SH-SY5Y (cell line): ENCODE data around the gene RBM5.

Source experiments
- GATA2 ChIP-seq: IDR thresholded peaks from 2 replicates; pipeline ENCODE4 v1.6.1; 2011; ENCODE audit warnings: mild to moderate bottlenecking, low read depth, low read length
- GATA3 ChIP-seq: IDR thresholded peaks from 2 replicates; pipeline ENCODE4 v1.6.1; 2011; ENCODE audit warnings: low read depth, mild to moderate bottlenecking, low read length, moderate library complexity

RBM5 gene

DNA sequence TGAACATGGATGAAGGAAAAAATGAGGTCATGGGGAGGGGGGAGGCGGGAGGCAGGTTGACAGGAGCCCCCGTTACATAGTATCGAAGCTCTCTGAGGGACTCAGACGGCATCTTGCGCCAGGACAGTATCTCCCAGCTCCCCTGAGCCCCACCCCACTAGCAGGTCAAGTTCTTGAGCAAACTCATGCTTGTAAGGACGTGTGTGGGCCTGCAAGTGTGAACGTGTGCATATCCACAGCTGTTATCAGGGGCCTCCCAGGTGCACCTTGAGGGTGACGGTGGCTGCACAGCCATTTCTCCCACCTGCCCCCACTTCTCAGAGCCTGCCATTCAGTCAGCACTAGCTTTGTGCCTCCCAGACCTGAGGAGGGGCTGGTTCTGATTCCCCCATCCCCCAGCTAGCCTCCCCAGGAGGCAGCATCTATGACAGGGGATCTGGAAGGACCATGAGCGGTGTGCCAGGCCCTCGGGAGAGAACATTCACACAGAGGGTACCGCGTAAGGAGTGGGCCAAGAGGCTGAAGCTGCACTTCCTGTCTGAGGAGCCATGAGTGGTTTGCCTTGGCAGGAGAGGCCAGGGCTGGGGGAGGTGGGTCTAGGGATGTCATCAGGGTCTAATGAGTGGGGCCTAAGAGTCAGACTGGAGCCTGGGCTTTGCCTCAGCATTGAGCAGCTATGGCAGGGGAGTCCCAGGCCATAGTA is 69.3 kb downstream of the RBM5 start:
- no peak for TF ChIP-seq GATA3
- TF ChIP-seq GATA2, result no peak

DNA sequence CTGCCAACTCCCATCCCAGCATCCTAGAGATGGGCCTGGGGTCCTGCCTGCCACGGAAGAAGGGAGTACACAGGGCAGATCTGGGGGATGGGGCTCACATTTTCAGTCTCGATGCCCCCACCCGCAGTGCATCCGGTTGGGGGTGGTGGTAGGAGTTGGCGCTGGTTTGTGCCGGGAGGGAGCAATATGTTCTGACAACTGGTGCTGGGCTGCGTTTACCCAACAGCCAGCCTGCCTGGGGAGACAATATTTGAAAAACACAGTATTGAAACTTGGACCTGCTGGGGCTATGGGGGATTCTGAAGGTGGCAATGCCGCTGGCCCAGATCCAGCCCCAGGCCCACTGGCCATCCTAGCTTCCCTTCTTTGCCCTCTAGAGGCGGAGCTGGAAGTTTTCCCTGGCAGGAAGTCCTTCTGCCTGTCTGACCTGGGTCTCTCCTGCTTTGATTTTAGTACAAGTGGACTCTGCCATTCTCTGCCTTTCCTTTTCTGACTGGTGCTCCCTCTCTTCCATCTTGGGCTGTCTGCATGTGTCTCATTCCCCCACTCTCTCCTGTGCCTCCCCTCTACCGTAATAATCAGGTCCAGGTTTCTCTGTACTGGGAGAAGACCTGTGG is 69.9 kb downstream of the RBM5 start:
- TF ChIP-seq GATA2 (no peak), GATA3 (no peak)

DNA sequence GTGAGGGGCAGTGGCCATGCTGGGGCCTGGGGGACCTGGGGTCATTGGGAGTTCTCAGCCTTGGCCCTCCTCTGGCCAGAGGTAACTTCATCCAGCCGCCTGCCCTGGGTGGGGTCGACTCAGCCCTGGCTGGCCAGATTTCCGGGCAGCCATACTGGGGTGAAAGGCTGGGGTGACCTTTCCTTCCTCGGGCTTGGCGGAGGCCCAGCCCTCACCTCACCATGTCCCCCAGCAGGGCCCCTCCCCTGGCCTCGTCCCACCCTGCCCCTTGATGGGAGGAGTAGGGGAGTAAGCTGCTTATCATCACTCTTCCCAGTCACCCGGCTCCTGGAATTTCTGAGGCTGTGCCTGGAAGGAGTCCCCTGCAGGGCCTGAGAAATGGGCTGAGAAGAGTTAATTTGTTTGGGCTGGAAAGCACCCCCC is 71.9 kb downstream of the RBM5 start:
- TF ChIP-seq GATA2 (no peak), GATA3 (no peak)

- TF ChIP-seq GATA2 (no peak), GATA3 (no peak)
These were observed 72.6 kb downstream of the RBM5 start for GRCh38 chr3:50161320-50161719.

DNA sequence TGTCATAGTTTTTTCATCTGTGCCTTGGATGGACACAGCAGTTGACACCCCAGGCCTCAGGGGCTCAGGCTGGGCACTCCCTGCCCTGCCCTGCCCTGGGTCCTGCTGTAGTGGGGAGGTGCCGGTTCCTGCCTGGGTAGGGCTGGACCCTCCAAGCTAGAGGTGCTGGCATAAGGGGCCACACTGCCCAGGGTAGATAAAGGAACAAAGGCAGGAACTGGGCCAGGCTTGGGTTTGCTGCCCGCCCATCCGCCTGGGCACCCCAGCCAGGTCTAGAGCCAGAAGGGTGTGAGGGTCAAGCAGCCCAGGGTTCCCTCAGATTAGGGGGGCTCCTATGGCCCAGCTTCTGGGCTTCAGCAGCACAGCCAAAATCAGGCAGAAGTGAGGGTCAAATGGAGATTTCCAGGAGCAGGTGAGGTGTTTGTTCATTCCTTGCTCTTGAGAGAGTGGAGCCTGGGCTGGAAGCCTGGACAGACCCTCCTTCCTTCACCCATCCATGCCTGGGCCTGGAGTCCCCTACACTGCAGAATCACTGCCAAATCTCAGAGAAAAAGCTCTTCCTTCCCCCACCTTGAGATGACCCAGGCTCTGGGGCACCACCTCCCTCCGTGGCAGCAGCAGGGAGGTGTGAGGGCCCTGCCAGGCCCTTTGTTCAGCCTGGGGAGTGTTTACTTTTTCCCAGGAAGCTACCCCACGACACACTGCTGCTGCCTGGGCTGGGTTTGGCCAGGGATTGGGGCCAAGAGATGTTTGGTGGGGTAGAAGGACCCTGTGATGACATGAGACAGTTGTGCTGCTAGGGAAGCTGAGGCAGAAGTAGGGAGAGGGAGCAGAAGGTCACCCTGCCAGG is 73.5 kb downstream of the RBM5 start:
- TF ChIP-seq GATA2, result no peak
- no peak for TF ChIP-seq GATA3

DNA sequence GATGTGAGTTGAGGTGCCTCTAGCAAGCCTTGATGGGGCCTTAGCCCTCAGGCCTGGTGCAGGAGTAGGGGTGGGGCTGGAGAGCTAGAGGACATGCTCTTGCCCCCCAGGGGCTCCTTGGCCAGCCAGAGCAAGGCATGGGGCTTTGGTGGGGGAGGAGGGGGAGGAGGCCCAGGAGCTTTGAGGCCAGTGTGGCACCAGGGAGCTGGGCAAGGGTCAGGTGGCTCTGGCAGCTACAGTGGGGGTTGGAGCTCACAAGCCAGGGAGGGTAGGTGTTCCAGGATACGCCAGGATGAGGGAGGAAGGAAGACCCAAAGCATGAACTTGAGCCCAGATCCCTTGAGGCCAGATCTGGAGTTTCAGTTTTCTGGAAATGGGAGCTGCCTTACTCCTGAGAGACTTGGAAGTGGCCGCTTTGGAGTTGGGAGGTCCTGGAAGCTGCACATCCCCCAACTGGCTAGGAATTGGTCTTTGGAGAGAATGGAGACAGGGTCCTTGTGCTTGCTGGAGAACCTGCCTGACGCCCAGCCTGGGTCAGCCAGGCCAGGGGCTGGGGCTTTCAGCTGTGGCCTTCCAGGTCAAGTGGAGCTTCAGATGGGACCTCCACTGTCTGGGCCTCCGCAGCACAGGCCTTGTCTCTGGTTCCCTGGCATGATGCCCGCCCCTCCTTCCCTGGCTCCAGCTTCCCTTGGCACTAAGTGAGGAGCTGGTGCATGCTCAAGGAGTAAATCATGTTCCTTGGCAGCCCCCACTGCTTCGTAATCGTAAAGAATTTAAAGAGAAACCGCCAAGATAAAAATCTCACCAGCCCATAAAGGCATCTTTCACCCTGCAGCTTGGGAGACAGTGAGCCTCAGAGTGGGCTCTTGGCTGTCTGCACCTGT is 75.1 kb downstream of the RBM5 start:
- no peak for TF ChIP-seq GATA3

DNA sequence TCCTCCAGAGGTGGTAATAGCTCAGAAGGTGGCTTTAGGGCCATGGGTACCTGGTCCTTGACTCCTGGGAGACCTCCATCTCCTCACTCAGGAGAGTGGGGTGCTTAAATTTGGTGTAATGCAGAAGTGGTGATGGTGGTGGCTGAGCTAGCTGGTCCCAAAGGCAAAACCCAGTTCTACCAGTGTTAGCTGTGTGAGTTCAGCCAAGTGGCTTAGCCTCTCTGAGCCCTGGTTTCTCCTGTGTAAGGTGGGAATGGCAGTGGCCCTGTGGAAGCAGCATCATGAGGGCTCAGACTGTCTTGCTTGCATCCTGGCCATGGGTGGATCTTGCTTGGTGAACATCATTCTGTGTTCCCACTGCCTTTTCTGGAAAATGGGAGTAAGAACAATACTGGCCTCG is 75.8 kb downstream of the RBM5 start:
- TF ChIP-seq GATA2, result no peak
- TF ChIP-seq GATA3, result no peak

- no peak for TF ChIP-seq GATA3
- TF ChIP-seq GATA2, result no peak
These were observed 76.5 kb downstream of the RBM5 start for GRCh38 chr3:50164984-50165909.

DNA sequence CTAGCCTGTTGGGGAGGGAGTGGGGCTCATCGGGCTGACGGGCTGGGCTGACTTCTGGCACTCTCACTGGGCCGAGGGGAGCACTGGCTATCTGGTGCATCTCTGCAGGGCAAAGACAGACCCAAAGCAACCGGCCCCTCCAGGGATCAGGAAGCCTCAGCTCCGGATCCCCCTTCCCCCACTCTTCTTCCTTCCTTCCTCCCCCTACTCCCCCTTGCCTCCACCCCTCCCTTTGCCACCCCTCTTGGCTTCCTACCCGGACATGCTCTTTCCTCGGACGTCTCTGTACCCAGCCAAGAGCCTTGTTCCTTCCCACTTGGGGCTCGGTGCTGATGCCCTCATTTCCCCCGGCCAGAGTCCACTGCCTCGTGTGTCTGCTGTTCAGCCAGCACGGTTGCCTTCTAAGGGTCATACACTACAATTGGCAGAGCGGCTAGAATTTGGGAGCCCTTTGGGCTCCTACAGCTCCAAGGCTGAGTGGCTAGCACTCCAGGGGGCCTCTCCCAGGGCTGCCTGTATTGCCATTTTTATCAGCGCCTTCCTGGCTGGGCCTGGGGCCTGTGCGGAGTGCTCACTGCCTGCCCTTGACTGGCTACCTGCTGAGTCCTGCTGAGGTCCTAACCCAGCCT is 77.3 kb downstream of the RBM5 start:
- TF ChIP-seq GATA3 (no peak), GATA2 (no peak)

- TF ChIP-seq GATA3 (no peak), GATA2 (no peak)
These were observed 77.9 kb downstream of the RBM5 start for GRCh38 chr3:50166620-50167019.

GRCh38 chr3:50167069-50167840 is 78.5 kb downstream of the RBM5 start:
- TF ChIP-seq GATA3, result no peak
- TF ChIP-seq GATA2, result no peak

DNA sequence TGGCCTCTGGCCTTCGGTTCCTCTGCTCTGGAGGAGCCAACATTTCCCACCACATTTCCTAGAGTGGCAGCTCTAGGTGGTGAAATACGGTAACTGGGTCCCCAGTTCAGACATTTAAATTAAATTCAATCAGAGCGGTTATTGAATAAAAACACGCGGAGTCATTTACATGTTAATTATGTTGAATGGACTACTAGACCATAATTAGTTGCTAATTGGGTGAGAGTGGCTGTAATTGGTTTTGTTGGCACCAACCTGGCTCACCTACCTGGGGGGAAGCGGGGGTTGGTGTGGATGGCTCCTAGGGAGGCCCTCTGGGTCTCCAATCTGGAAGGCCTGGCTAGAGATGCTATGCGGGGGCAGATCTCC is 79.1 kb downstream of the RBM5 start:
- TF ChIP-seq GATA2, result no peak
- TF ChIP-seq GATA3, result no peak
